Caco-2 (cell line): ENCODE measurements around the gene PRKAG1. TPM values are rescaled to one million over a fixed set of nuclear protein-coding genes. Genes with fewer than 3 reads are reported as not detected.
A peak's percentile ranks its signal among the peaks of the same experiment; 100 is the strongest.

Experiments
- BruUV-seq: library from RNA; stranded (reverse); fragments of 400-500 nt; replicated peaks from 2 replicates; lab custom pipeline; 2021; lab: Mats Ljungman, UMichigan
- CTCF ChIA-PET: fragments of 300-600 bp; sonication (Branson Sonifier 250); formaldehyde crosslinking; loops from one replicate; lab custom pipeline; 2022; ENCODE audit warnings: antibody characterized with exemption; lab: Charles Lee
- POLR2A ChIA-PET: fragments of 300-600 bp; sonication (Branson Sonifier 250); formaldehyde crosslinking; loops from one replicate; lab custom pipeline; 2022; ENCODE audit warnings: antibody characterized with exemption; lab: Charles Lee
- DNase-seq, 2 experiments: peaks; one replicate each; pipeline versions ENCODE4 v3.0.0 to v3.0.0-alpha.2; 2020 to 2022
- H3K27me3 ChIP-seq: replicated peaks from 2 replicates; pipeline ENCODE4 v1.6.0; 2011; ENCODE audit warnings: low read length; ENCODE audit not compliant: control insufficient read depth, insufficient read depth
- H3K36me3 ChIP-seq: 2 replicates; pipeline ENCODE4 v1.5.1; 2011; ENCODE audit warnings: low read length; ENCODE audit not compliant: control insufficient read depth, insufficient read depth
- H3K4me1 ChIP-seq: fragments of 250-450 bp; sonication (Bioruptor Pico); 2 replicates; pipeline ENCODE4 v1.5.1; 2020; ENCODE audit warnings: mild to moderate bottlenecking
- H3K4me3 ChIP-seq: 2 replicates; pipeline ENCODE4 v1.5.1; 2011; ENCODE audit warnings: low read depth, mild to moderate bottlenecking, control low read depth, low read length
- H3K9me3 ChIP-seq: fragments of 250-450 bp; sonication (Bioruptor Pico); 2 replicates; pipeline ENCODE4 v1.5.1; 2020; ENCODE audit warnings: mild to moderate bottlenecking, moderate library complexity
- H3K27ac Mint-ChIP-seq: one replicate; pipeline ENCODE4 v1.8.0; 2022; ENCODE audit warnings: mixed read lengths; ENCODE audit not compliant: unreplicated experiment
- H3K27me3 Mint-ChIP-seq: one replicate; pipeline ENCODE4 v1.8.0; 2022; ENCODE audit warnings: mixed read lengths; ENCODE audit not compliant: insufficient read depth, unreplicated experiment
- H3K36me3 Mint-ChIP-seq: one replicate; pipeline ENCODE4 v1.8.0; 2022; ENCODE audit warnings: mild to moderate bottlenecking, mixed read lengths; ENCODE audit not compliant: insufficient read depth, unreplicated experiment
- H3K4me1 Mint-ChIP-seq: one replicate; pipeline ENCODE4 v1.8.0; 2022; ENCODE audit warnings: low read depth, mixed read lengths; ENCODE audit not compliant: unreplicated experiment
- H3K4me3 Mint-ChIP-seq: one replicate; pipeline ENCODE4 v1.8.0; 2022; ENCODE audit warnings: mild to moderate bottlenecking, moderate library complexity, mixed read lengths; ENCODE audit not compliant: unreplicated experiment
- H3K9me3 Mint-ChIP-seq: one replicate; pipeline ENCODE4 v1.8.0; 2022; ENCODE audit warnings: mixed read lengths; ENCODE audit not compliant: unreplicated experiment
- CTCF ChIP-seq, 2 experiments: fragments of 200-600 bp in 1 of 2; IDR thresholded peaks; 1 replicate in 1 of 2; 2 replicates in 1 of 2; pipeline versions ENCODE4 v1.5.1 to v1.8.0; 2011 to 2022; ENCODE audit warnings: antibody characterized with exemption in 1 of 2, control low read depth in 1 of 2, inconsistent platforms in 1 of 2, low read depth in 1 of 2, low read length in 1 of 2, mild to moderate bottlenecking in 1 of 2, moderate library complexity in 1 of 2; ENCODE audit not compliant: insufficient read depth in 1 of 2, severe bottlenecking in 1 of 2, unreplicated experiment in 1 of 2
- intact Hi-C: fragments of 100-400 bp; cut with micrococcal nuclease; formaldehyde crosslinking; loops from one replicate; pipeline ENCODE4 v1.10.0; 2022; ENCODE audit not compliant: unreplicated experiment
- total RNA-seq: library from RNA; stranded (reverse); gene quantifications from 2 replicates; pipeline ENCODE4 v1.2.3, GENCODE V29; 2022

The PRKAG1 gene
- total RNA-seq, 1 experiment from 2014 or later, result 60.3 TPM

GRCh38 chr12:48969833-48970701 is 48.5 kb downstream of the PRKAG1 start:
- H3K4me3 Mint-ChIP-seq, result peak overlapping the region; percentile 77
- peaks cover 18% of the 10 kb centered on the region for H3K4me1 Mint-ChIP-seq
- TF ChIP-seq CTCF (IDR thresholded peaks at IDR 0.05; ENCODE audit: insufficient read depth in 1 of 2, low read depth in 1 of 2, low read length in 1 of 2, severe bottlenecking in 1 of 2, unreplicated experiment in 1 of 2), result no peak
- ChIA-PET CTCF (interaction anchor here (1.0 to 1.8 kb wide), 2 partner anchors 12 to 18 kb away, joined by 3 to 6 read pairs; no protein-coding TSS in a partner anchor), POLR2A (interaction anchor here (1.0 kb wide), 1 partner anchor 13 kb away, joined by 4 read pairs; the partner anchor contains the start of gene ARF3)
- H3K9me3 Mint-ChIP-seq, result no peaks in the 10 kb centered on the region
- Histone ChIP-seq H3K36me3 (no peaks in the 10 kb centered on the region), H3K27me3 (no peaks in the 10 kb centered on the region), H3K4me1 (peaks cover 25% of the 10 kb centered on the region), H3K9me3 (no peaks in the 10 kb centered on the region), H3K4me3 (no peak overlapping the region)
- intact Hi-C loops, result loop anchor here (2.0 kb wide), 1 partner anchor 13 kb away; the partner anchor contains the start of gene ARF3
- peak overlapping the region; percentile 7 for H3K27ac Mint-ChIP-seq
- DNase-seq, result no peak
- no TSS peak for BruUV-seq
- no peaks in the 10 kb centered on the region for H3K36me3 Mint-ChIP-seq
- peaks cover 3% of the 10 kb centered on the region for H3K27me3 Mint-ChIP-seq

GRCh38 chr12:48969160-48969771 is 49.3 kb downstream of the PRKAG1 start:
- CTCF ChIA-PET, result interaction anchor here (0.6 to 1.9 kb wide), 5 partner anchors 9 to 28 kb away, joined by 3 to 7 read pairs (median 5); partner anchors contain the start of genes ARF3 and WNT1
- Mint-ChIP-seq H3K4me3 (no peak overlapping the region), H3K27me3 (no peaks in the 10 kb centered on the region), H3K4me1 (peaks cover 18% of the 10 kb centered on the region), H3K27ac (no peak overlapping the region), H3K36me3 (no peaks in the 10 kb centered on the region), H3K9me3 (no peaks in the 10 kb centered on the region)
- H3K36me3 ChIP-seq, result no peaks in the 10 kb centered on the region
- no peaks in the 10 kb centered on the region for H3K9me3 ChIP-seq
- no peak for TF ChIP-seq CTCF (IDR thresholded peaks at IDR 0.05; ENCODE audit: insufficient read depth in 1 of 2, low read depth in 1 of 2, low read length in 1 of 2, severe bottlenecking in 1 of 2, unreplicated experiment in 1 of 2)
- intact Hi-C loops, result no loop called here
- H3K27me3 ChIP-seq, result no peaks in the 10 kb centered on the region
- BruUV-seq, result no TSS peak
- POLR2A ChIA-PET, result no interaction called here
- no peak overlapping the region for H3K4me3 ChIP-seq
- no peak for DNase-seq
- H3K4me1 ChIP-seq, result peaks cover 25% of the 10 kb centered on the region

GRCh38 chr12:48968467-48968866 is 50.1 kb downstream of the PRKAG1 start:
- Mint-ChIP-seq H3K9me3 (no peaks in the 10 kb centered on the region), H3K27me3 (no peaks in the 10 kb centered on the region), H3K27ac (no peak overlapping the region), H3K4me1 (peaks cover 18% of the 10 kb centered on the region), H3K4me3 (no peak overlapping the region), H3K36me3 (no peaks in the 10 kb centered on the region)
- Histone ChIP-seq H3K36me3 (no peaks in the 10 kb centered on the region), H3K4me3 (no peak overlapping the region), H3K27me3 (no peaks in the 10 kb centered on the region), H3K4me1 (peaks cover 25% of the 10 kb centered on the region), H3K9me3 (no peaks in the 10 kb centered on the region)
- intact Hi-C loops, result no loop called here
- BruUV-seq, result no TSS peak
- ChIA-PET CTCF (interaction anchor here (0.6 to 2.6 kb wide), 6 partner anchors 9 to 28 kb away, joined by 3 to 8 read pairs (median 6); partner anchors contain the start of genes ARF3 and WNT1), POLR2A (no interaction called here)
- no peak for DNase-seq
- TF ChIP-seq CTCF (IDR thresholded peaks at IDR 0.05; ENCODE audit: insufficient read depth in 1 of 2, low read depth in 1 of 2, low read length in 1 of 2, severe bottlenecking in 1 of 2, unreplicated experiment in 1 of 2), result no peak
